HepG2 (cell line): ENCODE measurements around the gene STAT6. TPM values are rescaled to one million over a fixed set of nuclear protein-coding genes. Genes with fewer than 3 reads are reported as not detected.
A peak's percentile ranks its signal among the peaks of the same experiment; 100 is the strongest.

Source experiments
- ATAC-seq: fragments of 200-7000 bp; cut with Tn5 transposase; 3 replicates; pipeline ENCODE4 v1.9.1; 2020; ENCODE audit warnings: mild to moderate bottlenecking, moderate library complexity
- BruUV-seq: library from RNA; stranded (reverse); fragments of 400-500 nt; replicated peaks from 2 replicates; lab custom pipeline; 2021; lab: Mats Ljungman, UMichigan
- CTCF ChIA-PET: fragments of 300-600 bp; formaldehyde crosslinking; extraction: SDS; loops from one replicate; lab custom pipeline; 2021; ENCODE audit warnings: low total read pairs, inconsistent platforms, low intra/inter-chr PET ratio; lab: Yijun Ruan, JAX
- POLR2A ChIA-PET: fragments of 350-600 bp; sonication (Branson Sonifier 250); formaldehyde crosslinking; loops from one replicate; lab custom pipeline; 2020; ENCODE audit warnings: antibody characterized with exemption, inconsistent platforms; lab: Yijun Ruan, JAX
- DNase-seq: peaks from one replicate; pipeline ENCODE4 v3.0.0-alpha.2; 2015; ENCODE audit warnings: low spot score
- FAIRE-seq: peaks from 3 replicates; lab custom pipeline; 2011; peaks lifted over from hg19 to GRCh38; lab: Jason Lieb, UNC
- H2AFZ ChIP-seq: one replicate; pipeline ENCODE4 v1.6.1; 2011; ENCODE audit warnings: low read length, inconsistent platforms
- H3K27ac ChIP-seq: fragments of 300-600 bp; 3 replicates; pipeline ENCODE4 v1.8.0; 2011; ENCODE audit warnings: mixed run types, mild to moderate bottlenecking, mixed read lengths, low read length, inconsistent platforms; ENCODE audit not compliant: insufficient read depth; ENCODE audit errors: extremely low read length
- H3K27me3 ChIP-seq, 2 experiments: fragments of 200-600 bp in 1 of 2; 2 replicates in 1 of 2; 3 replicates in 1 of 2; pipeline versions ENCODE4 v1.6.0 to v1.8.0; 2011; ENCODE audit warnings: low read length in 2 of 2, mild to moderate bottlenecking in 2 of 2, moderate library complexity in 2 of 2, inconsistent platforms in 1 of 2; ENCODE audit not compliant: insufficient read depth in 2 of 2, control insufficient read depth in 1 of 2
- H3K36me3 ChIP-seq, 2 experiments: fragments of 200-600 bp in 1 of 2; replicated peaks in 1 of 2; 2 replicates in 1 of 2; 3 replicates in 1 of 2; pipeline versions ENCODE4 v1.5.1 to v1.8.0; 2011; ENCODE audit warnings: low read length in 2 of 2, inconsistent platforms in 1 of 2; ENCODE audit not compliant: insufficient read depth in 2 of 2, control insufficient read depth in 1 of 2
- H3K4me1 ChIP-seq: 2 replicates; pipeline ENCODE4 v1.5.1; 2012; ENCODE audit warnings: low read length, inconsistent platforms; ENCODE audit not compliant: insufficient read depth
- H3K4me2 ChIP-seq: 2 replicates; pipeline ENCODE4 v1.6.0; 2011; ENCODE audit warnings: low read depth, low read length, inconsistent platforms
- H3K4me3 ChIP-seq, 3 experiments: fragments of 200-600 bp in 1 of 3; sonication (generic), shearing (Covaris generic) in 1 of 3; replicated peaks in 1 of 3; 2 replicates each; pipeline ENCODE4 v1.5.1; 2011 to 2016; ENCODE audit warnings: low read length in 3 of 3, inconsistent platforms in 2 of 3, low read depth in 2 of 3, mild to moderate bottlenecking in 2 of 3, control low read depth in 1 of 3, mixed read lengths in 1 of 3; ENCODE audit not compliant: insufficient read depth in 1 of 3
- H3K79me2 ChIP-seq: one replicate; pipeline ENCODE4 v1.6.1; 2011; ENCODE audit warnings: low read length, inconsistent platforms; ENCODE audit not compliant: insufficient read depth
- H3K9ac ChIP-seq: 2 replicates; pipeline ENCODE4 v1.6.0; 2011; ENCODE audit warnings: mild to moderate bottlenecking, low read depth, low read length, inconsistent platforms; ENCODE audit not compliant: insufficient read depth
- H3K9me3 ChIP-seq: 2 replicates; pipeline ENCODE4 v1.5.1; 2012; ENCODE audit warnings: mild to moderate bottlenecking, low read length
- H4K20me1 ChIP-seq: 2 replicates; pipeline ENCODE4 v1.6.0; 2011; ENCODE audit warnings: inconsistent platforms, mild to moderate bottlenecking, low read length, moderate library complexity; ENCODE audit not compliant: insufficient read depth
- CHD4 ChIP-seq: fragments of 200-600 bp; sonication (generic); IDR thresholded peaks from 2 replicates; pipeline ENCODE4 v1.7.0; 2017; ENCODE audit warnings: mild to moderate bottlenecking, low read length, borderline replicate concordance
- KAT7 ChIP-seq: IDR thresholded peaks from 2 replicates; pipeline ENCODE4 v1.6.1; 2018; ENCODE audit warnings: borderline replicate concordance, missing compliant biosample characterization
- KDM1A ChIP-seq: IDR thresholded peaks from 2 replicates; pipeline ENCODE4 v1.6.1; 2016; ENCODE audit warnings: missing compliant biosample characterization
- RXRB ChIP-seq: IDR thresholded peaks from 2 replicates; pipeline ENCODE4 v1.6.1; 2016; ENCODE audit warnings: borderline replicate concordance, missing genetic modification reagents, missing compliant biosample characterization
- SALL1 ChIP-seq: sonication (generic); formaldehyde crosslinking; IDR thresholded peaks from 2 replicates; pipeline ENCODE4 v1.8.0; 2022; ENCODE audit warnings: mild to moderate bottlenecking, missing genetic modification reagents
- TSC22D2 ChIP-seq: sonication (generic); formaldehyde crosslinking; IDR thresholded peaks from 2 replicates; pipeline ENCODE4 v1.5.1; 2020; ENCODE audit warnings: missing genetic modification reagents, mild to moderate bottlenecking, borderline replicate concordance
- ZMYM3 ChIP-seq: sonication (generic); formaldehyde crosslinking; IDR thresholded peaks from 2 replicates; pipeline ENCODE4 v1.5.1; 2020; ENCODE audit warnings: mild to moderate bottlenecking, missing genetic modification reagents
- ZNF629 ChIP-seq: sonication (generic); formaldehyde crosslinking; conservative IDR thresholded peaks from 2 replicates; pipeline ENCODE4 v1.5.0; 2020; ENCODE audit warnings: missing genetic modification reagents
- WGBS: methylation state at CpG from one replicate; pipeline ENCODE4 v1.1.6; 2017; ENCODE audit warnings: low lambda C conversion rate; 5-methylcytosine and 5-hydroxymethylcytosine counted together
- in situ Hi-C: cut with HindIII; loops from 2 replicates; pipeline ENCODE4 v1.10.0; 2017; ENCODE audit warnings: low pct_unique_long_range_greater_than_20kb; ENCODE audit not compliant: extremely low pct_ligation_motif_present
- intact Hi-C: fragments of 100-400 bp; cut with micrococcal nuclease; formaldehyde crosslinking; loops from one replicate; pipeline ENCODE4 v1.10.0; 2022; ENCODE audit not compliant: unreplicated experiment
- polyA plus RNA-seq, 8 experiments: library from polyadenylated mRNA; depleted of rRNA in 3 of 8; stranded (reverse) in 7 of 8; unstranded in 1 of 8; fragments of >200 nt; fragmentation: Illumina TruSeq in 4 of 8; extraction: Trizol in 4 of 8; gene quantifications; 2 replicates each; pipeline versions ENCODE4 v1.2.1 to v1.2.3, GENCODE V29; 2011 to 2016; ENCODE audit warnings: low read depth in 4 of 8, missing spikeins in 1 of 8, mixed read lengths in 1 of 8; ENCODE audit not compliant: insufficient read depth in 1 of 8
- total RNA-seq, 5 experiments: library from RNA; depleted of rRNA; stranded (reverse); fragments of >200 nt; fragmentation: Illumina TruSeq; extraction: Trizol; gene quantifications; 2 replicates each; pipeline ENCODE4 v1.2.3, GENCODE V29; 2016; ENCODE audit warnings: low read depth in 1 of 5
- TF ChIP-seq, protein P1 (sequence below): sonication (generic); formaldehyde crosslinking; conservative IDR thresholded peaks from 2 replicates; pipeline ENCODE4 v1.5.0; 2020; ENCODE audit warnings: missing genetic modification reagents
- TF ChIP-seq, protein P2 (sequence below): sonication (generic); formaldehyde crosslinking; IDR thresholded peaks from 2 replicates; pipeline ENCODE4 v1.5.1; 2020; ENCODE audit warnings: mild to moderate bottlenecking, missing genetic modification reagents, moderate library complexity

Gene STAT6
- total and polyA plus RNA-seq, 2 of the 13 experiments (the other 11 are each of a cell fraction or from before 2014, with no cell fraction given) = 28.0 to 62.2 TPM

DNA sequence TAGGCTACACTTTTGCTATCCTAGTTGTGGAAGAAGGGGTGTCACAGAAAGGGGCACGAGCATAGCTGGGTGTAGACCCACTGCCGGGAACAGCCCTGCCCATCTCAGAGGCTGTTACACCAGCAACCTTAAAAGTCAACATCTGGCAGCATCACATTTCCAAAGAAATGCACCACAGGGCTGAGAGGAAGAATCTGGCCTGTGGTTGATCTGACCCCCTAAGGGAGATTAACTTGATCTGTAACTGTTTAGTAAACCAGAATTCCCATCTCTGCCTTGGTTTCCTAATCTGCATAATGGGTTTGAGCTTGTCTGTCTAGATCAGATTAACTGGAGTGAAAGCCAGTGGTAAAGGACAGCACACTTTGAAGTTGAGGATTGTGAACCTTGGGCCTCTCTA lies 34.9 kb upstream of the STAT6 start:
- Histone ChIP-seq H3K4me3 (no peak overlapping the region), H3K4me1 (peaks cover 90% of the 10 kb centered on the region), H2AFZ (no peak overlapping the region), H3K9me3 (no peaks in the 10 kb centered on the region), H4K20me1 (no peaks in the 10 kb centered on the region), H3K9ac (no peak overlapping the region), H3K36me3 (peaks cover 32 to 46% of the 10 kb centered on the region in 2 experiments), H3K79me2 (peaks cover 7% of the 10 kb centered on the region), H3K27ac (peak overlapping the region; percentile 92), H3K27me3 (no peaks in the 10 kb centered on the region), H3K4me2 (peak overlapping the region; percentile 63; the same call in 1 of the 2 replicates)
- CTCF ChIA-PET = no interaction called here
- 67% methylated on average over 1 of the region's 2 CpGs for WGBS
- BruUV-seq = no TSS peak
- intact Hi-C loops = no loop called here
- POLR2A ChIA-PET = interaction anchor here (1.4 to 11.4 kb wide), 5 partner anchors 15 to 77 kb away, joined by 4 to 827 read pairs (median 14); partner anchors contain the start of genes LRP1 and STAT6
- FAIRE-seq (no peak), DNase-seq (no peak), ATAC-seq (no peak)
- TF ChIP-seq ZMYM3 (CRISPR knock-in tag) (0 out of 2 replicates have a peak, but pooled peaks have one; percentile 13), RXRB (no peak), CHD4 (peak; percentile 72; the same call in 1 of the 2 replicates), ZNF629 (CRISPR knock-in tag) (peak; percentile 92), KDM1A (0 out of 2 replicates have a peak, but pooled peaks have one; percentile 55), KAT7 (CRISPR knock-in tag) (no peak), TSC22D2 (CRISPR knock-in tag) (no peak)
- in situ Hi-C loops = no loop called here

DNA sequence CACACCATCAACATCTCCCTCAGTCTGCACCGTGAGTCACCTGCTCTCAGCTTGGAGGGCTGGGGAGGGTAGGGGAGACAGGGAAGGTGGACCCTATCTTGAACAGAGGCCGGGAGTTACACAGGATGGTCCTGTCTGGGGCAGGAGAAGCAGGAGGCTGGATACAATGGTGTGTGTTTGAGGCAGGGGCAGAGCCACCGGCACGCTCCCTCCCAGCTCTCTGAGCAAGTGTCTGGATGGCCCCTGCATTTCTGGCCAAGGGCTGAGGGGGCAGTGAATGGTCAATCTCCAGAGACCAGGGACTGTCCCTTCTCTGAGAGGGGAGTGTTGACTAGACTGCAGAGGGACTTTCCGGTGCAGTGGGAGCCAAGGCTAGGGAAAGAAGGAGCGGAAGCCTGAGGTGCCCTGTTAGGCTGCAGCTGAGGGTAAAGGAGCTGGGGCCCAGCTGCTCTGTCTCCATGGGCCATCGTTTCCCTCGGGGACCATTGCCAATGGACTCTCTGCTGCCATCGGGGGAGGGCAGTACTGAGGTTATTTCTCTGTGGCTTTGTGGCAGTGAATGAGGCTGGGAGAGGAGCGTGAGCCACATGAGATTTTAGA lies 34.4 kb upstream of the STAT6 start:
- POLR2A ChIA-PET = interaction anchor here (1.4 to 11.4 kb wide), 3 partner anchors 14 to 37 kb away, joined by 4 to 827 read pairs (median 27); partner anchors contain the start of gene LRP1
- 93% methylated on average over 6 of the region's 10 CpGs for WGBS
- H3K9ac ChIP-seq = no peak overlapping the region
- no peaks in the 10 kb centered on the region for H4K20me1 ChIP-seq
- no peak overlapping the region for H3K4me2 ChIP-seq
- TF ChIP-seq, protein P1, sequence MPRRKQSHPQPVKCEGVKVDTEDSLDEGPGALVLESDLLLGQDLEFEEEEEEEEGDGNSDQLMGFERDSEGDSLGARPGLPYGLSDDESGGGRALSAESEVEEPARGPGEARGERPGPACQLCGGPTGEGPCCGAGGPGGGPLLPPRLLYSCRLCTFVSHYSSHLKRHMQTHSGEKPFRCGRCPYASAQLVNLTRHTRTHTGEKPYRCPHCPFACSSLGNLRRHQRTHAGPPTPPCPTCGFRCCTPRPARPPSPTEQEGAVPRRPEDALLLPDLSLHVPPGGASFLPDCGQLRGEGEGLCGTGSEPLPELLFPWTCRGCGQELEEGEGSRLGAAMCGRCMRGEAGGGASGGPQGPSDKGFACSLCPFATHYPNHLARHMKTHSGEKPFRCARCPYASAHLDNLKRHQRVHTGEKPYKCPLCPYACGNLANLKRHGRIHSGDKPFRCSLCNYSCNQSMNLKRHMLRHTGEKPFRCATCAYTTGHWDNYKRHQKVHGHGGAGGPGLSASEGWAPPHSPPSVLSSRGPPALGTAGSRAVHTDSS = no peak
- TF ChIP-seq SALL1 (CRISPR knock-in tag) = 0 out of 2 replicates have a peak, but pooled peaks have one; percentile 9
- TF ChIP-seq, protein P2, sequence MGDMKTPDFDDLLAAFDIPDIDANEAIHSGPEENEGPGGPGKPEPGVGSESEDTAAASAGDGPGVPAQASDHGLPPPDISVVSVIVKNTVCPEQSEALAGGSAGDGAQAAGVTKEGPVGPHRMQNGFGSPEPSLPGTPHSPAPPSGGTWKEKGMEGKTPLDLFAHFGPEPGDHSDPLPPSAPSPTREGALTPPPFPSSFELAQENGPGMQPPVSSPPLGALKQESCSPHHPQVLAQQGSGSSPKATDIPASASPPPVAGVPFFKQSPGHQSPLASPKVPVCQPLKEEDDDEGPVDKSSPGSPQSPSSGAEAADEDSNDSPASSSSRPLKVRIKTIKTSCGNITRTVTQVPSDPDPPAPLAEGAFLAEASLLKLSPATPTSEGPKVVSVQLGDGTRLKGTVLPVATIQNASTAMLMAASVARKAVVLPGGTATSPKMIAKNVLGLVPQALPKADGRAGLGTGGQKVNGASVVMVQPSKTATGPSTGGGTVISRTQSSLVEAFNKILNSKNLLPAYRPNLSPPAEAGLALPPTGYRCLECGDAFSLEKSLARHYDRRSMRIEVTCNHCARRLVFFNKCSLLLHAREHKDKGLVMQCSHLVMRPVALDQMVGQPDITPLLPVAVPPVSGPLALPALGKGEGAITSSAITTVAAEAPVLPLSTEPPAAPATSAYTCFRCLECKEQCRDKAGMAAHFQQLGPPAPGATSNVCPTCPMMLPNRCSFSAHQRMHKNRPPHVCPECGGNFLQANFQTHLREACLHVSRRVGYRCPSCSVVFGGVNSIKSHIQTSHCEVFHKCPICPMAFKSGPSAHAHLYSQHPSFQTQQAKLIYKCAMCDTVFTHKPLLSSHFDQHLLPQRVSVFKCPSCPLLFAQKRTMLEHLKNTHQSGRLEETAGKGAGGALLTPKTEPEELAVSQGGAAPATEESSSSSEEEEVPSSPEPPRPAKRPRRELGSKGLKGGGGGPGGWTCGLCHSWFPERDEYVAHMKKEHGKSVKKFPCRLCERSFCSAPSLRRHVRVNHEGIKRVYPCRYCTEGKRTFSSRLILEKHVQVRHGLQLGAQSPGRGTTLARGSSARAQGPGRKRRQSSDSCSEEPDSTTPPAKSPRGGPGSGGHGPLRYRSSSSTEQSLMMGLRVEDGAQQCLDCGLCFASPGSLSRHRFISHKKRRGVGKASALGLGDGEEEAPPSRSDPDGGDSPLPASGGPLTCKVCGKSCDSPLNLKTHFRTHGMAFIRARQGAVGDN = peak; percentile 65
- intact Hi-C loops (no loop called here), in situ Hi-C loops (no loop called here)
- no peaks in the 10 kb centered on the region for H3K27me3 ChIP-seq
- CTCF ChIA-PET = no interaction called here
- H3K9me3 ChIP-seq = no peaks in the 10 kb centered on the region
- peak overlapping the region; percentile 92 for H3K27ac ChIP-seq
- peaks cover 35 to 49% of the 10 kb centered on the region in 2 experiments for H3K36me3 ChIP-seq
- ATAC-seq (peak; percentile 5; the same call in 1 of the 3 replicates), DNase-seq (no peak), FAIRE-seq (no peak)
- peaks cover 90% of the 10 kb centered on the region for H3K4me1 ChIP-seq
- H3K4me3 ChIP-seq = no peak overlapping the region
- H3K79me2 ChIP-seq = peaks cover 3% of the 10 kb centered on the region
- H2AFZ ChIP-seq = no peak overlapping the region
- BruUV-seq = no TSS peak
